ENCODE measurements around the gene LRRC18. TPM values are rescaled to one million over a fixed set of nuclear protein-coding genes. Genes with fewer than 3 reads are reported as not detected.

The LRRC18 gene
- total RNA-seq, 1 experiment from 2014 or later: not detected

- H3K4me3 ChIP-seq (ENCODE audit: low read length): no peak overlapping the region
- intact Hi-C loops (cut with micrococcal nuclease): no loop called here
- H3K9me3 ChIP-seq (ENCODE audit: low read length): no peaks in the 10 kb centered on the region
- no TSS peak for BruUV-seq (replicated peaks)
- no peak for TF ChIP-seq EZH2 (IDR thresholded peaks at IDR 0.05; ENCODE audit: low read length, unreplicated experiment)
- no peak for TF ChIP-seq EZH2phosphoT487 (IDR thresholded peaks at IDR 0.05; ENCODE audit: borderline replicate concordance, low read length)
- TF ChIP-seq CTCF (conservative IDR thresholded peaks at IDR 0.05; ENCODE audit: low read depth, low read length): no peak
- ChIA-PET CTCF (no interaction called here), POLR2A (ENCODE audit: unreplicated experiment) (no interaction called here)
- no peaks in the 10 kb centered on the region for H4K20me1 ChIP-seq (ENCODE audit: low read length)
- DNase-seq (no peak), ATAC-seq (no peak)
- H3F3A ChIP-seq (ENCODE audit: low read length, unreplicated experiment): no peaks in the 10 kb centered on the region
- H3K36me3 ChIP-seq (ENCODE audit: low read depth, low read length): no peaks in the 10 kb centered on the region
- H2AFZ ChIP-seq (ENCODE audit: low read length): no peak overlapping the region
- no peak overlapping the region for H3K9ac ChIP-seq (ENCODE audit: low read length)
- no peaks in the 10 kb centered on the region for H3K4me1 ChIP-seq (ENCODE audit: insufficient read depth, low read length)
- peaks cover 70% of the 10 kb centered on the region for H3K27me3 ChIP-seq (ENCODE audit: low read length)
- H3K4me2 ChIP-seq (ENCODE audit: low read length): no peak overlapping the region
- no peak overlapping the region for H3K27ac ChIP-seq (ENCODE audit: low read length)
- H3K79me2 ChIP-seq (ENCODE audit: low read length): no peaks in the 10 kb centered on the region
- no peaks in the 10 kb centered on the region for H3K9me2 ChIP-seq (replicated peaks; ENCODE audit: low read length)
These were observed 14.7 kb downstream of the LRRC18 start for GRCh38 chr10:48924988-48925387.

GRCh38 chr10:48923748-48924147 lies 15.9 kb downstream of the LRRC18 start:
- Histone ChIP-seq H3K9me2 (replicated peaks; ENCODE audit: low read length) (no peaks in the 10 kb centered on the region), H2AFZ (ENCODE audit: low read length) (no peak overlapping the region), H3F3A (ENCODE audit: low read length, unreplicated experiment) (no peaks in the 10 kb centered on the region), H3K4me2 (ENCODE audit: low read length) (no peak overlapping the region), H3K9ac (ENCODE audit: low read length) (no peak overlapping the region), H4K20me1 (ENCODE audit: low read length) (no peaks in the 10 kb centered on the region), H3K79me2 (ENCODE audit: low read length) (no peaks in the 10 kb centered on the region), H3K4me1 (ENCODE audit: insufficient read depth, low read length) (no peaks in the 10 kb centered on the region), H3K27me3 (ENCODE audit: low read length) (peaks cover 70% of the 10 kb centered on the region), H3K9me3 (ENCODE audit: low read length) (no peaks in the 10 kb centered on the region), H3K36me3 (ENCODE audit: low read depth, low read length) (no peaks in the 10 kb centered on the region), H3K27ac (ENCODE audit: low read length) (no peak overlapping the region), H3K4me3 (ENCODE audit: low read length) (no peak overlapping the region)
- ChIA-PET CTCF (no interaction called here), POLR2A (ENCODE audit: unreplicated experiment) (no interaction called here)
- DNase-seq (no peak), ATAC-seq (no peak)
- TF ChIP-seq EZH2phosphoT487 (IDR thresholded peaks at IDR 0.05; ENCODE audit: borderline replicate concordance, low read length): no peak
- TF ChIP-seq CTCF (conservative IDR thresholded peaks at IDR 0.05; ENCODE audit: low read depth, low read length): no peak
- no peak for TF ChIP-seq EZH2 (IDR thresholded peaks at IDR 0.05; ENCODE audit: low read length, unreplicated experiment)
- BruUV-seq (replicated peaks): no TSS peak
- intact Hi-C loops (cut with micrococcal nuclease): no loop called here

- H3K36me3 ChIP-seq (ENCODE audit: low read depth, low read length): no peaks in the 10 kb centered on the region
- H3K27ac ChIP-seq (ENCODE audit: low read length): no peak overlapping the region
- ChIA-PET POLR2A (ENCODE audit: unreplicated experiment) (no interaction called here), CTCF (no interaction called here)
- H3K4me2 ChIP-seq (ENCODE audit: low read length): no peak overlapping the region
- ATAC-seq (no peak), DNase-seq (no peak)
- H3K27me3 ChIP-seq (ENCODE audit: low read length): peaks cover 85% of the 10 kb centered on the region
- no peaks in the 10 kb centered on the region for H4K20me1 ChIP-seq (ENCODE audit: low read length)
- BruUV-seq (replicated peaks): no TSS peak
- H3K9me3 ChIP-seq (ENCODE audit: low read length): no peaks in the 10 kb centered on the region
- H3K79me2 ChIP-seq (ENCODE audit: low read length): no peaks in the 10 kb centered on the region
- H3F3A ChIP-seq (ENCODE audit: low read length, unreplicated experiment): no peaks in the 10 kb centered on the region
- H3K4me3 ChIP-seq (ENCODE audit: low read length): no peak overlapping the region
- no peaks in the 10 kb centered on the region for H3K9me2 ChIP-seq (replicated peaks; ENCODE audit: low read length)
- no peaks in the 10 kb centered on the region for H3K4me1 ChIP-seq (ENCODE audit: insufficient read depth, low read length)
- TF ChIP-seq CTCF (conservative IDR thresholded peaks at IDR 0.05; ENCODE audit: low read depth, low read length): no peak
- no peak for TF ChIP-seq EZH2phosphoT487 (IDR thresholded peaks at IDR 0.05; ENCODE audit: borderline replicate concordance, low read length)
- no peak for TF ChIP-seq EZH2 (IDR thresholded peaks at IDR 0.05; ENCODE audit: low read length, unreplicated experiment)
- H2AFZ ChIP-seq (ENCODE audit: low read length): no peak overlapping the region
- intact Hi-C loops (cut with micrococcal nuclease): no loop called here
- H3K9ac ChIP-seq (ENCODE audit: low read length): no peak overlapping the region
These were observed 26.0 kb downstream of the LRRC18 start for GRCh38 chr10:48913674-48914073.
